DMS114 treated with DMSO at 0.1 percent for 48 hours (cell line): ENCODE measurements around the gene CTRB2.
"Not testable (repeated sequence)": the region's sequence is repeated elsewhere in the genome, so short reads cannot be mapped to it uniquely, and the experiment has no call there.

Experiments used
- DNase-seq: peaks from one replicate; lab custom pipeline; 2025; ENCODE audit not compliant: unreplicated experiment; lab: John Stamatoyannopoulos, UW

CTRB2 gene

GRCh38 chr16:75242436-75243078 is 35.6 kb upstream of the CTRB2 start:
- not testable (repeated sequence) for DNase-seq

GRCh38 chr16:75241955-75242354 is 35.0 kb upstream of the CTRB2 start:
- no peak for DNase-seq

- no peak for DNase-seq
These were observed 34.5 kb upstream of the CTRB2 start for GRCh38 chr16:75241412-75241811.

GRCh38 chr16:75240633-75241032 is 33.7 kb upstream of the CTRB2 start:
- not testable (repeated sequence) for DNase-seq

GRCh38 chr16:75239542-75240122 is 32.7 kb upstream of the CTRB2 start:
- DNase-seq, result no peak

GRCh38 chr16:75238853-75239541 is 32.0 kb upstream of the CTRB2 start:
- DNase-seq, result no peak

GRCh38 chr16:75238132-75238852 is 31.3 kb upstream of the CTRB2 start:
- DNase-seq, result no peak

GRCh38 chr16:75237398-75238131 is 30.6 kb upstream of the CTRB2 start:
- no peak for DNase-seq

- no peak for DNase-seq
These were observed 29.9 kb upstream of the CTRB2 start for GRCh38 chr16:75236736-75237397.

GRCh38 chr16:75236232-75236631 is 29.3 kb upstream of the CTRB2 start:
- no peak for DNase-seq

GRCh38 chr16:75235721-75236193 is 28.8 kb upstream of the CTRB2 start:
- no peak for DNase-seq

GRCh38 chr16:75234856-75235696 is 28.1 kb upstream of the CTRB2 start:
- no peak for DNase-seq

GRCh38 chr16:75233611-75233938 is 26.6 kb upstream of the CTRB2 start:
- DNase-seq, result no peak

GRCh38 chr16:75231570-75231969 is 24.6 kb upstream of the CTRB2 start:
- no peak for DNase-seq

GRCh38 chr16:75230471-75231110 is 23.6 kb upstream of the CTRB2 start:
- no peak for DNase-seq

- DNase-seq, result no peak
These were observed 22.4 kb upstream of the CTRB2 start for GRCh38 chr16:75229172-75230031.

- no peak for DNase-seq
These were observed 21.4 kb upstream of the CTRB2 start for GRCh38 chr16:75228143-75228976.
